HG03558 (cell line): ENCODE data around the gene TSPAN31.
A peak's percentile ranks its signal among the peaks of the same experiment; 100 is the strongest.
"Not testable (repeated sequence)": the region's sequence is repeated elsewhere in the genome, so short reads cannot be mapped to it uniquely, and the experiment has no call there.

Experiments
- ATAC-seq: cut with Tn5 transposase; IDR thresholded peaks from one replicate; pipeline ENCODE4 v1.9.1; 2021; ENCODE audit warnings: moderate number of reproducible peaks; ENCODE audit not compliant: unreplicated experiment; ENCODE audit errors: extremely low read depth

TSPAN31 gene, protein sequence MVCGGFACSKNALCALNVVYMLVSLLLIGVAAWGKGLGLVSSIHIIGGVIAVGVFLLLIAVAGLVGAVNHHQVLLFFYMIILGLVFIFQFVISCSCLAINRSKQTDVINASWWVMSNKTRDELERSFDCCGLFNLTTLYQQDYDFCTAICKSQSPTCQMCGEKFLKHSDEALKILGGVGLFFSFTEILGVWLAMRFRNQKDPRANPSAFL

GRCh38 chr12:57744777-57745484 lies at the start of gene TSPAN31:
Gene TSPAN31 (plus strand): TSS chr12:57745039. CDS start chr12:57745155, 116 bp downstream.
- ATAC-seq: peak; percentile 83

GRCh38 chr12:57695770-57696432 lies 48.9 kb upstream of the TSPAN31 start:
- no peak for ATAC-seq

DNA sequence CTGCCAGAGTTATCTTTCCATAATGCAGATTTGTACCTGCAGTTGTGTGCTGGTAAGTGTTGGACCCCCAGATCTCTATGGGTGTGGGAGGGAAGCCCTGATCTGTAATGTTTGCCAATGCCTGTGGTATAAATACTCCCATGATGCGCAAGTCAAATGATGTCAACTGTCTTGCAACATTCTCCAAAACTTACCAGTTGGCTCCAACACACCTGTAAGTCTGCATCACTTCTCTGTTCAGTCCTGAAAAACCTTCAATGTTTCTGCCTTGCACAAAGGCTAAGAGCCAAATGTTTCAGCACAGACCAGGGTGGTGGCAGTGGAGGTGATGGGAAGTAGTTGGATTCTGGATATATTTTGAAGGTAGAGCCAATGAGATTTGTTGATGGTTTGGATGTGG lies 47.8 kb upstream of the TSPAN31 start:
- no peak for ATAC-seq

DNA sequence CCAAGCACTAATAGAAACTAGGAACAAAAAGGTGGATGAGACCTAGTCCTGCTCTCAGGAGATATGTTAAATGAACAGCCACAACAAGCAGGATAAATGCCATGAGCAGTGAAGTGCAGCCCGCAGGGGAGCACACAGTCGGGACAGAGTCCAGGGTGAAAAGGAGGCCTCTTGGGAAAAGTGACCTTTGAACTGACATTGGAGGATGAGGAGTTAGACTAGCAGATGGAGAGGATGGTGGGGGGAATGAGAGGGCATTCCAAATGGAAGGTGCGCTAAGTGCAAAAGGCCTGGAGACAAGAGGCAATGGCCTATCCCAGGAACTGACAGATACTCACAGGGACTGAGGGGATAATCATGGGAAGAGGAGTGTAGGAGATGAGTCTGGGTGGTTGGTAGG lies 46.4 kb upstream of the TSPAN31 start:
- ATAC-seq: no peak

- ATAC-seq: no peak
These were observed 44.5 kb upstream of the TSPAN31 start for GRCh38 chr12:57700317-57700716.

DNA sequence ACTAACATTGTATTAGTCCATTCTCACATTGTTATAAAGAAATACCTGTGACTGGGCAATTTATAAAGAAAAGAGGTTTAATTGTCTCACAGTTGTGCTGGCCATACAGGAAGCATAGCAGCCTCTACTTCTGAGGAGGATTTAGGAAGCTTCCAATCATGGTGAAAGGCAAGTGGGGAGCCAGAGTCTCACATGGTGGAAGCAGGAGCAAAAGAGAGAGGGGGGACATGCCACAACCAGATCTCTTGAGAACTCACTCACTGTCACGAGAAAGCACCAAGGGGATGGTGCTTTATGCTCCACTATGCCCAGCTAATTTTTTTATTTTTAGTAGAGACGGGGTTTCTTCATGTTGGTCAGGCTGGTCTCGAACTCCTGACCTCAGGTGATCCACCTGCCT lies 37.6 kb upstream of the TSPAN31 start:
- no peak for ATAC-seq

- no peak for ATAC-seq
These were observed 36.5 kb upstream of the TSPAN31 start for GRCh38 chr12:57708296-57708695.

DNA sequence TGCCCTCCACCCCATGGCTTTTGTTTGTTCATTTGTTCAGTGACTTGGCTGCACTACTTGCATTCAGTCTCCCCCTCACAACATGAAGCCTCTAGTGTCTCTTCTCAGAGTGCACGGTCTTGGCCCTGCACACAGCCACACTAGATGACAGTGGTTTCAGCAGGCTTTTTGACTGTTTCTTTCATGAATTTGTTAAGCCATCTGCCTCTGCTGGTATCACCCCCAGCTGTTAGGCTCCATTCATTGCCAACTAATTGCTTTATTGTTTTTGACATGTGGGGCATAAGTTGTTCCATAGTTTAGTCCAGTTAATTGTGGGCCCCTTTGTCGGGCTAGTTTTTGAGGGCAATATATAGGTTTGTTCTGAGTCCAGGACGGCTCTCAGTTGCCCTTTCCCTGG lies 32.1 kb upstream of the TSPAN31 start:
- no peak for ATAC-seq

- ATAC-seq: no peak
These were observed 31.6 kb upstream of the TSPAN31 start for GRCh38 chr12:57713209-57713608.

- ATAC-seq: not testable (repeated sequence)
These were observed 29.6 kb upstream of the TSPAN31 start for GRCh38 chr12:57715036-57715748.

DNA sequence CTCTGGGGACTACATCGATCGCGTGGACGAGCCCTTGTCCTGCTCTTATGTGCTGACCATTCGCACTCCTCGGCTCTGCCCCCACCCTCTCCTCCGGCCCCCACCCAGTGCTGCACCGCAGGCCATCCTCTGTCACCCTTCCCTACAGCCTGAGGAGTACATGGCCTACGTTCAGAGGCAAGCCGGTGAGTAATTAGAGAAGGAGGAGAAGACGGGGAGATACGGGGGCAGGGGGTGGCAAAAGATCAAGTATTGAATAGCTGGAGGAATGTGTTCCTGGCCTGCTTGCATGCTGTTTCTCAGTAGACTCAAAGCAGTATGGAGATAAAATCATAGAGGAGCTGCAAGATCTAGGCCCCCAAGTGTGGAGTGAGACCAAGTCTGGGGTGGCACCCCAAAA lies 29.1 kb upstream of the TSPAN31 start:
- ATAC-seq: no peak

DNA sequence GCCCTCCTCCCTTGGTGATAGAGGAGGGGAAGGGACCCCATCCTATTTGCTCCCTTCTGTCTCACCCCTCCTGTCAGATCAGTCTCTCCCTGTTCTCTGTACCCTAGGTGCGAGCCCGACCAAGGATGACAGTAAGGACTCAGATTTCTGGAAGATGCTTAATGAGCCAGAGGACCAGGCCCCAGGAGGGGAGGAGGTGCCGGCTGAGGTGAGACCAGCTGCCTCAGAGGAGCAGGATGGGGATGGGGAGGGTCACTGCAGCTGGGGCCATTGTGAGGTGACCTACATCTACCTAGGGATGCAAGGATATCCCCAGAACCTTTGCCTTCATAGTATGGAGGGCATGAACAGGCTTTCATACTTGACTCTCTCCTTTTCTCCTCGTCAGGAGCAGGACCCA lies 28.5 kb upstream of the TSPAN31 start:
- no peak for ATAC-seq

DNA sequence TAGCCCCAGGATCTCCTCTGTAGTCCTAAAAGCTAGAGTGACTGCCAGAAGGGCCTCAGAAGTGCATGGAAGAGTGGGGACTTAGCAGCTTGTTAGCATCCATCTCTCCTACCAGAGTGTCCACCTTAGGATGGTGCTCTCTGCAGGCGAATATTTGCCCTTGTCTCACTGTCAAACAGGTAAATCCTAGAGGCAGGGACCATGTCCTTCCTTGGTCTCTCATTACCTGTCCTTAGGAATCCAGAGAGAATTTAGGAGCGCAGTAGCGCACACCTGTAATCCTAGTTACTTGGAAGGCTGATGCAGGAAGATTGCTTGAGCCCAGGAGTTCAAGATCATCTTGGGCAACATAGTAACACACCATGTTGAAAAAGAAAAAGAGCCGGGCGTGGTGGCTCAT lies 27.7 kb upstream of the TSPAN31 start:
- no peak for ATAC-seq

DNA sequence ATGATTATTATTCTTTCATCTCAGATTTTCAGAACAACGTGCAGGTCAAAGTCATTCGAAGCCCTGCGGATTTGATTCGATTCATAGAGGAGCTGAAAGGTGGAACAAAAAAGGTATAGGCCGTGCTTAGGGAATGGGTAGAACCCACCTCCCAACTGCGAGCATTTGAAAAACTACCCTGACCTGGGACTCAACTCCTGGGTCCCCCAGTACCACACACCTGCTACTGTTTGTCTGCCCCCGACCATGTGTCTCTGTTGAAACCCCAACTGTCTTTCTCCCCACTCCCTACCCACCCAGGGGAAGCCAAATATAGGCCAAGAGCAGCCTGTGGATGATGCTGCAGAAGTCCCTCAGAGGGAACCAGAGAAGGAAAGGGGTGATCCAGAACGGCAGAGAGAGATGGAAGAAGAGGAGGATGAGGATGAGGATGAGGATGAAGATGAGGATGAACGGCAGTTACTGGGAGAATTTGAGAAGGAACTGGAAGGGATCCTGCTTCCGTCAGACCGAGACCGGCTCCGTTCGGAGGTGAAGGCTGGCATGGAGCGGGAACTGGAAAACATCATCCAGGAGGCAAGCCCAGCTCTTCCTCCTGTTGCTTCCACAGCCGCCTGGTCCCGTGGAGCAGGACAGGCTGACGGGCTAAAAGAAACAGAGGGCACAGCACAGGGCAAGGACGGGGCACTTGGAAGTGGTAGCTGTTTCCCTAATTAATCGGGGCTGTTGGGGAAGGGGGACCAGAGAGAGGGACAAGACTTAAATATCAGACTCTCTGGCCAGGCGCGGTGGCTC lies 26.8 kb upstream of the TSPAN31 start:
- no peak for ATAC-seq

GRCh38 chr12:57718641-57719528 lies 26.0 kb upstream of the TSPAN31 start:
- no peak for ATAC-seq

GRCh38 chr12:57719777-57720605 lies 24.8 kb upstream of the TSPAN31 start:
- ATAC-seq: no peak

DNA sequence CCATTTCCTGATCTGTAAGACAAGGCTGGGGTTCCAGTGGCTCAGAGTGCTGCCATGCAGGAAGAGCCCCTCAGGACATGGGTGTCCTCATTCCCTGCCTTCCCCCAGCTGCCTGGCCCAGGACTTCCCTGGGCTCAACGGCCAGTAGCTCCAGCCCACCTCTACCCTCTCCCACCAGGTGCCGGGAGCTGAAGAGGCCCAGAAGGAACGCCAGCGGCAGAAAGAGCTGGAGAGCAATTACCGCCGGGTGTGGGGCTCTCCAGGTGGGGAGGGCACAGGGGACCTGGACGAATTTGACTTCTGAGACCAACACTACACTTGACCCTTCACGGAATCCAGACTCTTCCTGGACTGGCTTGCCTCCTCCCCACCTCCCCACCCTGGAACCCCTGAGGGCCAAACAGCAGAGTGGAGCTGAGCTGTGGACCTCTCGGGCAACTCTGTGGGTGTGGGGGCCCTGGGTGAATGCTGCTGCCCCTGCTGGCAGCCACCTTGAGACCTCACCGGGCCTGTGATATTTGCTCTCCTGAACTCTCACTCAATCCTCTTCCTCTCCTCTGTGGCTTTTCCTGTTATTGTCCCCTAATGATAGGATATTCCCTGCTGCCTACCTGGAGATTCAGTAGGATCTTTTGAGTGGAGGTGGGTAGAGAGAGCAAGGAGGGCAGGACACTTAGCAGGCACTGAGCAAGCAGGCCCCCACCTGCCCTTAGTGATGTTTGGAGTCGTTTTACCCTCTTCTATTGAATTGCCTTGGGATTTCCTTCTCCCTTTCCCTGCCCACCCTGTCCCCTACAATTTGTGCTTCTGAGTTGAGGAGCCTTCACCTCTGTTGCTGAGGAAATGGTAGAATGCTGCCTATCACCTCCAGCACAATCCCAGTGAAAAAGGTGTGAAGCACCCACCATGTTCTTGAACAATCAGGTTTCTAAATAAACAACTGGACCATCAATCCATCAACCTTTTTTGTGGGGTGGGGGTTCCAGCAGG lies 23.9 kb upstream of the TSPAN31 start:
- no peak for ATAC-seq
